ENCODE measurements around the gene CARS2. TPM values are rescaled to one million over a fixed set of nuclear protein-coding genes. Genes with fewer than 3 reads are reported as not detected.

The CARS2 gene
- total and polyA plus RNA-seq, 2 donors (not counting 3 experiments of a cell fraction or from before 2014, with no cell fraction given) = 42.0 to 51.2 TPM

DNA sequence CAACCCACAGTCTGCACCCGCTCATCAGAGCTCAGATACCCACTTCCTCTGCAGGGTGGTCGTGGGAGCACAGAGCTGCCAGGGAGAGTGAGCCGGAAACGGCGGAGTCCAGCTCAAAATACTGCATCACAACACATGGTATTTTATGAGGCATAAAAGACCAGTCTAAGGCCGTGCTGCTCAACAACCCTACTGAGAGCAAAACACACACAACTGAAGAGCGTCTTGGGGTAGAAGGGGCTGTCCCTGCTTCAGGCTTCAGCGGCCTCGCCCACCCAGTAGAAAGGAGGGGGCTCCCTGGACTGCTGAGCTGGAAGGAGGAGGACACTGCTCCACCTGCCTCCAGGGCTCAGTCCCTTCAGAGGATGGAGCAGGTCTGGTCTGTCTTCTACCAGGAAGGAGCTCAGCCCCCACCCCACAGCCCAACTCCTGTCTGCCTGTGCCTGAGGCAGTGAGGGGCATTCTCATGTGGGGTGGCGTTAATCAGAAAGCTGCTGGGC is 53.6 kb downstream of the CARS2 start:
- no peaks in the 10 kb centered on the region for H3K9me1 ChIP-seq (replicated peaks; ENCODE audit: control insufficient read depth, extremely low read depth, insufficient read depth, low read length)
- dilution Hi-C loops (cut with MboI; ENCODE audit: extremely low pct_ligation_motif_present, low sequenced_read_pairs) = no loop called here
- no peaks in the 10 kb centered on the region for H3K79me2 ChIP-seq (ENCODE audit: control insufficient read depth, insufficient read depth, low read length)
- TF ChIP-seq POLR2AphosphoS5 (IDR thresholded peaks at IDR 0.05; ENCODE audit: insufficient read depth, low read depth, low read length) (no peak), POLR2A (IDR thresholded peaks at IDR 0.05; ENCODE audit: low read depth, low read length) (no peak), GATA2 (IDR thresholded peaks at IDR 0.05; ENCODE audit: insufficient read depth, insufficient read length, low read depth, low read length) (no peak), MYC (IDR thresholded peaks at IDR 0.05; ENCODE audit: low read depth, low read length) (no peak), EZH2 (IDR thresholded peaks at IDR 0.05; ENCODE audit: borderline replicate concordance, low read depth, low read length, severe bottlenecking) (no peak), JUN (IDR thresholded peaks at IDR 0.05; ENCODE audit: borderline replicate concordance, insufficient read depth, insufficient read length, low read depth) (no peak), FOS (IDR thresholded peaks at IDR 0.05; ENCODE audit: borderline replicate concordance, insufficient read depth, low read length) (no peak)
- TF ChIP-seq, protein P1, sequence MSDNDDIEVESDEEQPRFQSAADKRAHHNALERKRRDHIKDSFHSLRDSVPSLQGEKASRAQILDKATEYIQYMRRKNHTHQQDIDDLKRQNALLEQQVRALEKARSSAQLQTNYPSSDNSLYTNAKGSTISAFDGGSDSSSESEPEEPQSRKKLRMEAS (IDR thresholded peaks at IDR 0.05; ENCODE audit: insufficient read depth, insufficient read length) = no peak
- TF ChIP-seq, protein P2, sequence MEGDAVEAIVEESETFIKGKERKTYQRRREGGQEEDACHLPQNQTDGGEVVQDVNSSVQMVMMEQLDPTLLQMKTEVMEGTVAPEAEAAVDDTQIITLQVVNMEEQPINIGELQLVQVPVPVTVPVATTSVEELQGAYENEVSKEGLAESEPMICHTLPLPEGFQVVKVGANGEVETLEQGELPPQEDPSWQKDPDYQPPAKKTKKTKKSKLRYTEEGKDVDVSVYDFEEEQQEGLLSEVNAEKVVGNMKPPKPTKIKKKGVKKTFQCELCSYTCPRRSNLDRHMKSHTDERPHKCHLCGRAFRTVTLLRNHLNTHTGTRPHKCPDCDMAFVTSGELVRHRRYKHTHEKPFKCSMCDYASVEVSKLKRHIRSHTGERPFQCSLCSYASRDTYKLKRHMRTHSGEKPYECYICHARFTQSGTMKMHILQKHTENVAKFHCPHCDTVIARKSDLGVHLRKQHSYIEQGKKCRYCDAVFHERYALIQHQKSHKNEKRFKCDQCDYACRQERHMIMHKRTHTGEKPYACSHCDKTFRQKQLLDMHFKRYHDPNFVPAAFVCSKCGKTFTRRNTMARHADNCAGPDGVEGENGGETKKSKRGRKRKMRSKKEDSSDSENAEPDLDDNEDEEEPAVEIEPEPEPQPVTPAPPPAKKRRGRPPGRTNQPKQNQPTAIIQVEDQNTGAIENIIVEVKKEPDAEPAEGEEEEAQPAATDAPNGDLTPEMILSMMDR (IDR thresholded peaks at IDR 0.05; ENCODE audit: extremely low read depth in 1 of 2, insufficient read depth in 1 of 2, low read depth in 1 of 2, low read length in 2 of 2) = no peak
- no peak for FAIRE-seq
- H2AFZ ChIP-seq (ENCODE audit: low read depth, low read length) = no peak overlapping the region
- H3K36me3 ChIP-seq (ENCODE audit: control insufficient read depth in 2 of 2, extremely low read depth in 1 of 2, insufficient read depth in 2 of 2, low read length in 2 of 2) = peaks cover 0 to 5% of the 10 kb centered on the region in 2 experiments
- intact Hi-C loops (cut with micrococcal nuclease) = no loop called here
- ChIA-PET CTCF (interaction anchor here (0.9 to 1.6 kb wide), 3 partner anchors 12 to 59 kb away, joined by 3 to 6 read pairs (median 4); no protein-coding TSS in a partner anchor), POLR2A (no interaction called here)
- no peak for DNase-seq (ENCODE audit: low read depth, low spot score)
- no TSS peak for BruUV-seq (replicated peaks)
- H4K20me1 ChIP-seq (replicated peaks; ENCODE audit: control insufficient read depth, extremely low read depth, insufficient read depth, low read length) = no peaks in the 10 kb centered on the region
- H3K27me3 ChIP-seq (ENCODE audit: control insufficient read depth in 2 of 2, insufficient read depth in 2 of 2, low read length in 2 of 2) = no peaks in the 10 kb centered on the region
- H3K27ac ChIP-seq (ENCODE audit: insufficient read depth, low read depth, low read length) = no peak overlapping the region
- H3K4me3 ChIP-seq (replicated peaks in 1 of 3; ENCODE audit: insufficient read depth in 1 of 3, low read depth in 1 of 3, low read length in 3 of 3) = no peak overlapping the region
- no peak overlapping the region for H3K9ac ChIP-seq (replicated peaks; ENCODE audit: extremely low read depth, insufficient read depth, low read length)
- no peak overlapping the region for H3K4me2 ChIP-seq (ENCODE audit: insufficient read depth, low read length)
- no peaks in the 10 kb centered on the region for H3K4me1 ChIP-seq (ENCODE audit: control insufficient read depth, extremely low read depth, insufficient read depth, low read length)
- H3K9me3 ChIP-seq (replicated peaks; ENCODE audit: control insufficient read depth, insufficient read depth, low read length) = no peaks in the 10 kb centered on the region
